HG03342 (cell line): ENCODE measurements around the gene CCDC167.

Experiments used
- ATAC-seq: cut with Tn5 transposase; IDR thresholded peaks from one replicate; pipeline ENCODE4 v1.9.1; 2021; ENCODE audit warnings: mild to moderate bottlenecking, moderate library complexity; ENCODE audit not compliant: unreplicated experiment

The CCDC167 gene

GRCh38 chr6:37531026-37531425 is 31.3 kb upstream of the CCDC167 start:
- ATAC-seq: no peak

GRCh38 chr6:37530297-37530696 is 30.6 kb upstream of the CCDC167 start:
- ATAC-seq: no peak

GRCh38 chr6:37528541-37528940 is 28.8 kb upstream of the CCDC167 start:
- ATAC-seq: no peak

- no peak for ATAC-seq
Observed at GRCh38 chr6:37525460-37526357, 26.0 kb upstream of the CCDC167 start.

GRCh38 chr6:37524970-37525318 is 25.3 kb upstream of the CCDC167 start:
- ATAC-seq: no peak

- no peak for ATAC-seq
Observed at GRCh38 chr6:37524025-37524969, 24.6 kb upstream of the CCDC167 start.

GRCh38 chr6:37523412-37523811 is 23.7 kb upstream of the CCDC167 start:
- no peak for ATAC-seq

GRCh38 chr6:37522836-37523235 is 23.1 kb upstream of the CCDC167 start:
- no peak for ATAC-seq

- ATAC-seq: no peak
Observed at GRCh38 chr6:37521674-37522073, 22.0 kb upstream of the CCDC167 start.

- ATAC-seq: no peak
Observed at GRCh38 chr6:37520926-37521325, 21.2 kb upstream of the CCDC167 start.

GRCh38 chr6:37519461-37519860 is 19.8 kb upstream of the CCDC167 start:
- ATAC-seq: no peak

GRCh38 chr6:37518116-37518515 is 18.4 kb upstream of the CCDC167 start:
- no peak for ATAC-seq

- no peak for ATAC-seq
Observed at GRCh38 chr6:37517411-37517812, 17.7 kb upstream of the CCDC167 start.

GRCh38 chr6:37516920-37517405 is 17.3 kb upstream of the CCDC167 start:
- peak; percentile 2 for ATAC-seq

- ATAC-seq: peak; percentile 53
Observed at GRCh38 chr6:37516076-37516919, 16.6 kb upstream of the CCDC167 start.

GRCh38 chr6:37515712-37516075 is 16.0 kb upstream of the CCDC167 start:
- no peak for ATAC-seq

GRCh38 chr6:37514837-37515236 is 15.1 kb upstream of the CCDC167 start:
- no peak for ATAC-seq

GRCh38 chr6:37514321-37514771 is 14.7 kb upstream of the CCDC167 start:
- no peak for ATAC-seq

- no peak for ATAC-seq
Observed at GRCh38 chr6:37513576-37513975, 13.9 kb upstream of the CCDC167 start.

GRCh38 chr6:37513155-37513554 is 13.5 kb upstream of the CCDC167 start:
- ATAC-seq: no peak
